ENCODE results near the gene SLC26A1.

Gene SLC26A1

GRCh38 chr4:1028574-1029220 lies 35.5 kb upstream of the SLC26A1 start:
- no peak for DNase-seq

GRCh38 chr4:1027915-1028238 lies 34.7 kb upstream of the SLC26A1 start:
- no peak for DNase-seq

- no peak for DNase-seq
Observed at GRCh38 chr4:1027219-1027914, 34.2 kb upstream of the SLC26A1 start.

GRCh38 chr4:1026115-1026514 lies 32.9 kb upstream of the SLC26A1 start:
- no peak for DNase-seq

- DNase-seq = no peak
Observed at GRCh38 chr4:1024882-1025545, 31.8 kb upstream of the SLC26A1 start.

- DNase-seq = no peak
Observed at GRCh38 chr4:1023895-1024740, 30.9 kb upstream of the SLC26A1 start.

GRCh38 chr4:1023075-1023640 lies 30.0 kb upstream of the SLC26A1 start:
- DNase-seq = no peak

- DNase-seq = no peak
Observed at GRCh38 chr4:1022739-1023066, 29.5 kb upstream of the SLC26A1 start.

- DNase-seq = no peak
Observed at GRCh38 chr4:1022051-1022738, 29.0 kb upstream of the SLC26A1 start.

- DNase-seq = no peak
Observed at GRCh38 chr4:1021386-1022050, 28.3 kb upstream of the SLC26A1 start.

GRCh38 chr4:1019729-1020470 lies 26.7 kb upstream of the SLC26A1 start:
- no peak for DNase-seq

GRCh38 chr4:1019320-1019719 lies 26.1 kb upstream of the SLC26A1 start:
- no peak for DNase-seq

GRCh38 chr4:1018147-1019020 lies 25.2 kb upstream of the SLC26A1 start:
- DNase-seq = no peak

- DNase-seq = no peak
Observed at GRCh38 chr4:1017706-1018105, 24.5 kb upstream of the SLC26A1 start.

- no peak for DNase-seq
Observed at GRCh38 chr4:1017211-1017610, 24.0 kb upstream of the SLC26A1 start.

- no peak for DNase-seq
Observed at GRCh38 chr4:1015746-1016145, 22.5 kb upstream of the SLC26A1 start.

- DNase-seq = no peak
Observed at GRCh38 chr4:1015179-1015578, 22.0 kb upstream of the SLC26A1 start.

GRCh38 chr4:1014291-1015167 lies 21.3 kb upstream of the SLC26A1 start:
- no peak for DNase-seq
